Measurements from ENCODE around the gene TARDBP.
"Not testable (repeated sequence)": the region's sequence is repeated elsewhere in the genome, so short reads cannot be mapped to it uniquely, and the experiment has no call there.

TARDBP gene

DNA sequence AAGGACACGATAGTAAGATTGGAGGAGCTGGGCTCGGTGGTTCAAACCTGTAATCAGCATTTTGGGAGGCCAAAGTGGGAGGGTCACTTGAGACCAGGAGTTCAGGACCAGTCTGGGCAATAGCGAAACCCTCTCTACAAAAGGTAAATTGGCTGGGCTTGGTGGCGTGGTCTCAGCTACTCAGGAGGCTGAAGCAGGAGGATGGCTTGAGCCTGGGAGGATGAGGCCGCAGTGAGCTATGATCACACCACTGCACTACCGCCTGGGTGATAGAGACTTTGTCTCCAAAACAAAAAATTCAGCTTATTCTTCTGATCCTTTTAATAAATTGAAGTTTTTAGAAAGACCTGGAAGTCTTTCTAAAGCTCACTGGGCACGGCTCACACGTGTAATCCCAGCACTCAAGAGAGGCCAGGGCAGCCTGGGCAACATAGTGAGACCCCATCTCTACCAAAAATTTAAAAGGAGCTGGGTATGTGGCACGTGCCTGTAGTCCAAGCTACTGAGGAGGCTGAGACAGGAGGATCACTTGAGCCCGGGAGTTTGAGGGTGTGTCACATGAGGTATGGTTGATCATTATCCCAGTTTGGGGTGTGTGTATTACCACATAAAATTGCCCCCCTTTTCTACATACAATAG lies 19.3 kb downstream of the TARDBP start:
- no peaks in the 10 kb centered on the region for H3K27me3 ChIP-seq (replicated peaks)
- no peak for DNase-seq
- H3K4me3 ChIP-seq (ENCODE audit: low read depth, low read length) = no peak overlapping the region
- no peak overlapping the region for H3K27ac ChIP-seq
- TF ChIP-seq, protein P1, sequence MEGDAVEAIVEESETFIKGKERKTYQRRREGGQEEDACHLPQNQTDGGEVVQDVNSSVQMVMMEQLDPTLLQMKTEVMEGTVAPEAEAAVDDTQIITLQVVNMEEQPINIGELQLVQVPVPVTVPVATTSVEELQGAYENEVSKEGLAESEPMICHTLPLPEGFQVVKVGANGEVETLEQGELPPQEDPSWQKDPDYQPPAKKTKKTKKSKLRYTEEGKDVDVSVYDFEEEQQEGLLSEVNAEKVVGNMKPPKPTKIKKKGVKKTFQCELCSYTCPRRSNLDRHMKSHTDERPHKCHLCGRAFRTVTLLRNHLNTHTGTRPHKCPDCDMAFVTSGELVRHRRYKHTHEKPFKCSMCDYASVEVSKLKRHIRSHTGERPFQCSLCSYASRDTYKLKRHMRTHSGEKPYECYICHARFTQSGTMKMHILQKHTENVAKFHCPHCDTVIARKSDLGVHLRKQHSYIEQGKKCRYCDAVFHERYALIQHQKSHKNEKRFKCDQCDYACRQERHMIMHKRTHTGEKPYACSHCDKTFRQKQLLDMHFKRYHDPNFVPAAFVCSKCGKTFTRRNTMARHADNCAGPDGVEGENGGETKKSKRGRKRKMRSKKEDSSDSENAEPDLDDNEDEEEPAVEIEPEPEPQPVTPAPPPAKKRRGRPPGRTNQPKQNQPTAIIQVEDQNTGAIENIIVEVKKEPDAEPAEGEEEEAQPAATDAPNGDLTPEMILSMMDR (IDR thresholded peaks at IDR 0.05; ENCODE audit: low read depth, low read length, missing control alignments) = no peak
- in situ Hi-C loops (cut with HindIII; ENCODE audit: low pct_ligation_motif_present, low sequenced_read_pairs) = no loop called here
- peaks cover 4% of the 10 kb centered on the region for H3K36me3 ChIP-seq (replicated peaks)

DNA sequence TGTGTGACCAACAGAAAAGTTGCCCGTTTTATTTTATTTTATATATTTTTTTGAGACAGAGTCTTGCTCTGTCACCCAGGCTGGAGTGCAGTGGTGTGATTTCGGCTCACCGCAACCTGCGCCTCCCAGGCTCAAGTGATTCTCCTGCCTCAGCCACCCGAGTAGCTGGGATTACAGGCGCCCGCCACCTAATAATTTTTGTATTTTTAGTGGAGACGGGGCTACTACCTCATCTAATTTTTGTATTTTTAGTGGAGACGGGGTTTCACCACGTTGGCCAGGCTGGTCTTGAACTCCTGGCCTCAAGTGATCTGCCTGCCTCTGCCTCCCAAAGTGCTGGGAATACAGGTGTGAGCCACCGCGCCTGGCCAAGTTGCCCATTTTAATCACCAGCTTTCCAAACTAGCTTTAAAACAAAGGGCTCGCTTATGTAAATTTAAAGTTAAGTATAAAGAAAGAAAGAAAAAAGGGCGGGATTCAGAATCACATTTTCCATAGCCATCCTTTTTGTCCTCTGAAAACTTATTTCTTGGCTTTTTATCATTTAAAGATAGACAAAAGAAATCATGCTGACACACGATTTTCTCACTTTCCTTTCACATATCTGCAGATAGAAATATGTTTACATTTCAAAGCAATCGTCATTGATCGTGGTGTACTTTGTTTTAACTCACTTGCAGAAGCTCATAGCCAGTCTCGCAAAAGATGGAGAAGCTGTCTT lies 24.7 kb downstream of the TARDBP start:
- in situ Hi-C loops (cut with HindIII; ENCODE audit: low pct_ligation_motif_present, low sequenced_read_pairs); H3K27ac ChIP-seq: not testable (repeated sequence)

DNA sequence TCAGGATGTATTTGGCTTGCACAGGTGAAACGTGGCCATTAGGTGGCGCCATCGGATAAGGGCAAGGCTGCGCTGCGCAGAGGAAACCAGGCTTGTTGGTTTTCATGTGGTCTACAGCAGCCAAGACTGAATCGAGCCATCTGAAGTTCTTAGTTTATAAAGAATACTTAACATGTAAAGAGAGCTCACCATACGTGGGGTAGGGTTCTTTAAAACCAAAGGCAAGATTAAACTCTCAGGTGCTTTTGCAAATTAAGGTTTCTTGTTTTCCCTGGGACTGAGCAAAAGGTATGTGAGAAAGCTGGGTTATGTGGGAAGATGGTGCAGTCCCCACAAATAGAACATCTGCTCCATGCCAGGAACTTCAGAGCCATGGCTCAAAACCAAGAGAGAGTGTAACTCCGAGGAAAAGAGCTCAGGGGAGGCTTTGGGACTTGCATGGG lies 25.3 kb downstream of the TARDBP start:
- H3K36me3 ChIP-seq (replicated peaks) = no peaks in the 10 kb centered on the region
- H3K27ac ChIP-seq = no peak overlapping the region
- H3K4me3 ChIP-seq (ENCODE audit: low read depth, low read length) = no peak overlapping the region
- TF ChIP-seq, protein P1 (IDR thresholded peaks at IDR 0.05; ENCODE audit: low read depth, low read length, missing control alignments) = peak; percentile 98
- no peaks in the 10 kb centered on the region for H3K27me3 ChIP-seq (replicated peaks)
- in situ Hi-C loops (cut with HindIII; ENCODE audit: low pct_ligation_motif_present, low sequenced_read_pairs) = no loop called here
- DNase-seq = peak; percentile 76

More for the DNA sequence above, 24.7 kb downstream of the TARDBP start:
- not testable (repeated sequence) for H3K4me3 ChIP-seq (ENCODE audit: low read depth, low read length); H3K36me3 ChIP-seq (replicated peaks); H3K27me3 ChIP-seq (replicated peaks); DNase-seq

DNA sequence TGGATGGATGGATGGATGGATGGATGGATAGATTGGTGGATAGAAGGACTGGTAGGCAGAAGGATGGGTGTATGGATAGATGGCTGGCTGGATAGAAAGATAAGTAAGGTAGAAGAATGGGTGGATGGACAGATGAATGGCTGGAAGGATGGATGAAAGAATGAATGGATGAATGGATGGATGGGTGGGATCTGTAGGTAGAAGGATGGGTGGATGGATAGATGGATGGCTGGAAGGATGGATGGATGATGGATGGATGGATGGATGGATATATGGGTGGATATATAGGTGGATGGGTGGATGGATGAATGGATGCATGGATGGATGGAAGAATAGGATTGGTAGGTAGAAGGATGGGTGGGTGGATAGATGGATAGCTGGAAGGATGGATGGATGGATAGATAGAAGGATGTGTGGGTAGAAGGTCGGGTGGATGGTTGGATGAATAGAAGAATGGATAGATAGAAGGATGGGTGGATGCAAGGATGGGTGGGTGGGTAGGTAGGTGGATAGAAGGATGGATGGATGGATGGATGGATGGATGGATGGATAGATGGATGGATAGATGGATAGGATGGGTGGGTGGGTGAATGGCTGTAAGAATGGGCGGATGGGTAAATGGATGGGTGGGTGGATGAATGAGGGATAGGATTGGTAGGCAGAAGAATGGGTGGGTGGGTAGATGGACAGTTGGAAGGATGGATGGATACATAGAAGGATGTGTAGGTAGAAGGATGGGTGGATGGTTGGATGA lies 27.1 kb downstream of the TARDBP start:
- H3K4me3 ChIP-seq (ENCODE audit: low read depth, low read length) = no peak overlapping the region
- in situ Hi-C loops (cut with HindIII; ENCODE audit: low pct_ligation_motif_present, low sequenced_read_pairs) = no loop called here
- H3K27ac ChIP-seq = no peak overlapping the region
- TF ChIP-seq, protein P1 (IDR thresholded peaks at IDR 0.05; ENCODE audit: low read depth, low read length, missing control alignments) = no peak
- H3K27me3 ChIP-seq (replicated peaks) = no peaks in the 10 kb centered on the region
- no peak for DNase-seq
- no peaks in the 10 kb centered on the region for H3K36me3 ChIP-seq (replicated peaks)

DNA sequence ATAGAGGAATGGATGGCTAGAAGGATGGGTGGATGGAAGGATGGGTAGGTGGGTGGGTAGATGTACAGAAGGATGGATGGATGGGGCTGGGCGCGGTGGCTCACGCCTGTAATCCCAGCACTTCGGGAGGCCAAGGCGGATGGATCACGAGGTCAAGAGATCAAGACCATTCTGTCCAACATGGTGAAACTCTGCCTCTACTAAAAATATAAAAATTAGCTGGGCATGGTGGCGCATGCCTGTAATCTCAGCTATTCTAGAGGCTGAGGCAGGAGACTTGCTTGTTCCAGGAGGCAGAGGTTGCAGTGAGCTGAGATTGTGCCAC lies 27.6 kb downstream of the TARDBP start:
- DNase-seq; H3K4me3 ChIP-seq (ENCODE audit: low read depth, low read length); H3K27ac ChIP-seq; H3K27me3 ChIP-seq (replicated peaks); in situ Hi-C loops (cut with HindIII; ENCODE audit: low pct_ligation_motif_present, low sequenced_read_pairs); H3K36me3 ChIP-seq (replicated peaks): not testable (repeated sequence)

DNA sequence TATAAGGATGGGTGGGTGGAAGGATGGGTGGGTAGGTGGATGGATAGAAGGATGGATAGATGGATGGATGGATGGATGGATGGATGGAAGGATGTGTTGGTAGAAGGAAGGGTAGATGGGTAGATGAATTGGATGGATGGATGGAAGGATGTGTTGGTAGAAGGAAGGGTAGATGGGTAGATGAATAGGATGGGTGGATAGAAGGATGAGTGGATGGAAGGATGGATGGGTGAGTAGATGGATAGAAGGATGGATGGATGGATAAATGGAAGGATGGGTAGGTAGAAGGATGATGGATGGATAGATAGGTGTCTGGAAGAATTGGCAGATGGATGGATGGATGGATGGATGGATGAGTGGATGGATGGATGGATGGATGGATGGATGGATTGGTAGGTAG lies 28.6 kb downstream of the TARDBP start:
- Histone ChIP-seq H3K27ac (no peak overlapping the region), H3K36me3 (replicated peaks) (no peaks in the 10 kb centered on the region), H3K27me3 (replicated peaks) (no peaks in the 10 kb centered on the region), H3K4me3 (ENCODE audit: low read depth, low read length) (no peak overlapping the region)
- DNase-seq = no peak
- in situ Hi-C loops (cut with HindIII; ENCODE audit: low pct_ligation_motif_present, low sequenced_read_pairs) = no loop called here
- TF ChIP-seq, protein P1 (IDR thresholded peaks at IDR 0.05; ENCODE audit: low read depth, low read length, missing control alignments) = no peak

Measured in brain microvascular endothelial cell (primary cell).